ENCODE measurements around the gene GOSR2. TPM values are rescaled to one million over a fixed set of nuclear protein-coding genes. Genes with fewer than 3 reads are reported as not detected.

GOSR2 gene
- total and polyA plus RNA-seq, 2 donors (not counting 1 experiment from before 2014, with no cell fraction given), result 49.5 to 72.8 TPM

DNA sequence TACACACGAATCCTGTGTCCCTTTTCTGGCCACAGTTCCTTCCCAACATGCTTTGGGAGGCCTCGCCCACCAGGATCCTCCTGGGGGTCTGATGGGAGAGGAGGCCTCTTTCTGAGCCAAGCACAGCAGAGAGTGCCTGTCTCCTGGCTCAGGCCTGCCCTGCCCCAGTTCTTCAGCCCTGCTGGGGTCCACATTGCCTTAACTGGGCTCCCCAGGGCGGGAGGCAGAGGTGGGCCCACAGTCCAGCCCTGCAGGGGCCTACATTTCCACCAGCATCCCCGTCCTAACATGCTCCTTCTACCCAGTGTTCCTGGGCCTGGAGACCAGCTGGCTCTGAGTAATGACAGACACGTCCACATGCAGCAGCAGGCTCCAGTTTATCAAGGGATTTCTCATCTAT lies 41.9 kb upstream of the GOSR2 start:
- H3K27ac ChIP-seq (ENCODE audit: insufficient read depth, low read length), result no peak overlapping the region
- H3K4me1 ChIP-seq (ENCODE audit: control insufficient read depth, extremely low read depth, insufficient read depth, low read length), result no peaks in the 10 kb centered on the region
- no peak overlapping the region for H3K4me2 ChIP-seq (ENCODE audit: extremely low read depth, insufficient read depth, low read length)
- no peaks in the 10 kb centered on the region for H4K20me1 ChIP-seq (ENCODE audit: control insufficient read depth, extremely low read depth, insufficient read depth, low read length)
- H3K36me3 ChIP-seq (ENCODE audit: control insufficient read depth, insufficient read depth, low read length), result no peaks in the 10 kb centered on the region
- DNase-seq (ENCODE audit: low read depth in 2 of 2), result no peak
- H2AFZ ChIP-seq (ENCODE audit: low read length), result no peak overlapping the region
- no peak overlapping the region for H3K9ac ChIP-seq (ENCODE audit: insufficient read depth, low read length)
- no peak overlapping the region for H3K4me3 ChIP-seq (replicated peaks in 1 of 4; ENCODE audit: control extremely low read depth in 1 of 4, insufficient read depth in 1 of 4, low read depth in 3 of 4, low read length in 4 of 4)
- TF ChIP-seq EZH2 (IDR thresholded peaks at IDR 0.05; ENCODE audit: low read length, missing control alignments), result no peak
- TF ChIP-seq, protein P1, sequence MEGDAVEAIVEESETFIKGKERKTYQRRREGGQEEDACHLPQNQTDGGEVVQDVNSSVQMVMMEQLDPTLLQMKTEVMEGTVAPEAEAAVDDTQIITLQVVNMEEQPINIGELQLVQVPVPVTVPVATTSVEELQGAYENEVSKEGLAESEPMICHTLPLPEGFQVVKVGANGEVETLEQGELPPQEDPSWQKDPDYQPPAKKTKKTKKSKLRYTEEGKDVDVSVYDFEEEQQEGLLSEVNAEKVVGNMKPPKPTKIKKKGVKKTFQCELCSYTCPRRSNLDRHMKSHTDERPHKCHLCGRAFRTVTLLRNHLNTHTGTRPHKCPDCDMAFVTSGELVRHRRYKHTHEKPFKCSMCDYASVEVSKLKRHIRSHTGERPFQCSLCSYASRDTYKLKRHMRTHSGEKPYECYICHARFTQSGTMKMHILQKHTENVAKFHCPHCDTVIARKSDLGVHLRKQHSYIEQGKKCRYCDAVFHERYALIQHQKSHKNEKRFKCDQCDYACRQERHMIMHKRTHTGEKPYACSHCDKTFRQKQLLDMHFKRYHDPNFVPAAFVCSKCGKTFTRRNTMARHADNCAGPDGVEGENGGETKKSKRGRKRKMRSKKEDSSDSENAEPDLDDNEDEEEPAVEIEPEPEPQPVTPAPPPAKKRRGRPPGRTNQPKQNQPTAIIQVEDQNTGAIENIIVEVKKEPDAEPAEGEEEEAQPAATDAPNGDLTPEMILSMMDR (conservative IDR thresholded peaks at IDR 0.05 in 1 of 2, IDR thresholded peaks at IDR 0.05 in 1 of 2; ENCODE audit: low read depth in 1 of 2, low read length in 2 of 2), result no peak
- peaks cover 17% of the 10 kb centered on the region for H3K27me3 ChIP-seq (ENCODE audit: control insufficient read depth, insufficient read depth, low read length)
- no peaks in the 10 kb centered on the region for H3K79me2 ChIP-seq (ENCODE audit: control insufficient read depth, insufficient read depth, low read length)
- H3K9me3 ChIP-seq (ENCODE audit: control insufficient read depth, insufficient read depth, low read depth, low read length), result no peaks in the 10 kb centered on the region

DNA sequence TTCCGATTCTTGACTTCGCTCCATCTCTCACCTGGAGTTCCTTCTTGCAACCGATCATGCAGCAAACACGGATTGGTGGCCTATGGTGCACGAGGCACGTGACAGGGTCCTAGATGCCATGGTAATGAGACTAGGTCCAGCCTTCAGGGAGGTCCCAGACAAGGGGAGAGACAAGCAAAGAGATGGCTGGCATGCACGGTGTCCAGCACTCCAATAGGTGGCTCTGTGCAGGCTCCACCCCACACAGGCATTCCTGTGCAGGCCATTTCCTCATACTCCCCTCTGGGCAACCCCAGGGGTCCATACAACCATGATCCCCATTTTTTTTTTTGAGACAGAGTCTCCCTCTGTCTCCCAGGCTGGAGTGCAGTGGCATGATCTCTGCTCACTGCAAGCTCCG lies 40.3 kb upstream of the GOSR2 start:
- Histone ChIP-seq H3K79me2 (ENCODE audit: control insufficient read depth, insufficient read depth, low read length) (no peaks in the 10 kb centered on the region), H3K9me3 (ENCODE audit: control insufficient read depth, insufficient read depth, low read depth, low read length) (no peaks in the 10 kb centered on the region), H3K36me3 (ENCODE audit: control insufficient read depth, insufficient read depth, low read length) (no peaks in the 10 kb centered on the region), H3K27me3 (ENCODE audit: control insufficient read depth, insufficient read depth, low read length) (peaks cover 21% of the 10 kb centered on the region), H3K27ac (ENCODE audit: insufficient read depth, low read length) (no peak overlapping the region), H3K9ac (ENCODE audit: insufficient read depth, low read length) (no peak overlapping the region), H4K20me1 (ENCODE audit: control insufficient read depth, extremely low read depth, insufficient read depth, low read length) (no peaks in the 10 kb centered on the region), H3K4me2 (ENCODE audit: extremely low read depth, insufficient read depth, low read length) (no peak overlapping the region), H2AFZ (ENCODE audit: low read length) (no peak overlapping the region), H3K4me1 (ENCODE audit: control insufficient read depth, extremely low read depth, insufficient read depth, low read length) (no peaks in the 10 kb centered on the region), H3K4me3 (replicated peaks in 1 of 4; ENCODE audit: control extremely low read depth in 1 of 4, insufficient read depth in 1 of 4, low read depth in 3 of 4, low read length in 4 of 4) (no peak overlapping the region)
- DNase-seq (ENCODE audit: low read depth in 2 of 2), result no peak
- TF ChIP-seq EZH2 (IDR thresholded peaks at IDR 0.05; ENCODE audit: low read length, missing control alignments), result no peak
- TF ChIP-seq, protein P1 (conservative IDR thresholded peaks at IDR 0.05 in 1 of 2, IDR thresholded peaks at IDR 0.05 in 1 of 2; ENCODE audit: low read depth in 1 of 2, low read length in 2 of 2), result no peak

DNA sequence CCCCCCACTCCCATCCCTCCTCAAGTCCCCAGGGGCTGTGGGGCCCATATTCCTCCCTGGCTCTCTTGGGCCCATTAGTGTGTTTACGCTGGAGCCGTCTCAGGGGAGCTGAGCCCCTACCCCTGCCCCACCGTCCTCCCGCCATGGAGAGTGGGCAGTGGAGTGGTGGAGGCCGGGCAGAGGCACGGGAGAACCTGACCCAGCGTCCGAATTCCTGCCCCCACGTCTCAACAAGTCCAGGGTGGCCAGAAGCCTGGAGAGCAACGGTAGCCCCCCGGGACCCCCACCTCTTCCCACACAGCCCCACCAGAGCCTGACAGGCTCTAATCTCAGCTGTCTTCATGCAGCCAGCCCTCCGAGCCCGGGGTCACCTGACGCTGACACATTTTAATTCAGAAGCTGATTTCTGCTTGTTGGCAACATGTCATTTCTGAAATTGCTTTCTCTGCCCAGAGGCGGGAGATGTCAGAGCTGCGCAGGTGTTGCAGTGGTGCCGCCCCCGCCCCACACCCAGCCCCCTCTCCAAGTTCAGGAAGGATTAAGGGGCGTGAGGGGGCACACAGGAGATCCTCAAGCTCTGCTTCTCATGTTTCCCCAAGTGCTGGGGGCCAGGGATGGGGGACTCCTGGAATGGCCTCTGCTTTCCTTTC lies 39.0 kb upstream of the GOSR2 start:
- no peaks in the 10 kb centered on the region for H4K20me1 ChIP-seq (ENCODE audit: control insufficient read depth, extremely low read depth, insufficient read depth, low read length)
- H3K27me3 ChIP-seq (ENCODE audit: control insufficient read depth, insufficient read depth, low read length), result peaks cover 16% of the 10 kb centered on the region
- no peaks in the 10 kb centered on the region for H3K9me3 ChIP-seq (ENCODE audit: control insufficient read depth, insufficient read depth, low read depth, low read length)
- no peak for TF ChIP-seq EZH2 (IDR thresholded peaks at IDR 0.05; ENCODE audit: low read length, missing control alignments)
- TF ChIP-seq, protein P1 (conservative IDR thresholded peaks at IDR 0.05 in 1 of 2, IDR thresholded peaks at IDR 0.05 in 1 of 2; ENCODE audit: low read depth in 1 of 2, low read length in 2 of 2), result no peak
- no peaks in the 10 kb centered on the region for H3K36me3 ChIP-seq (ENCODE audit: control insufficient read depth, insufficient read depth, low read length)
- H2AFZ ChIP-seq (ENCODE audit: low read length), result no peak overlapping the region
- H3K4me2 ChIP-seq (ENCODE audit: extremely low read depth, insufficient read depth, low read length), result no peak overlapping the region
- no peak overlapping the region for H3K27ac ChIP-seq (ENCODE audit: insufficient read depth, low read length)
- no peaks in the 10 kb centered on the region for H3K4me1 ChIP-seq (ENCODE audit: control insufficient read depth, extremely low read depth, insufficient read depth, low read length)
- H3K79me2 ChIP-seq (ENCODE audit: control insufficient read depth, insufficient read depth, low read length), result no peaks in the 10 kb centered on the region
- H3K4me3 ChIP-seq (replicated peaks in 1 of 4; ENCODE audit: control extremely low read depth in 1 of 4, insufficient read depth in 1 of 4, low read depth in 3 of 4, low read length in 4 of 4), result no peak overlapping the region
- DNase-seq (ENCODE audit: low read depth in 2 of 2), result no peak
- H3K9ac ChIP-seq (ENCODE audit: insufficient read depth, low read length), result no peak overlapping the region

All from fibroblast of lung (primary cell).